DMS53 treated with DMSO at 0.1 percent for 48 hours (cell line): ENCODE results near the gene CCT4.
"Not testable (repeated sequence)": the region's sequence is repeated elsewhere in the genome, so short reads cannot be mapped to it uniquely, and the experiment has no call there.

ENCODE experiments used
- DNase-seq: peaks from one replicate; lab custom pipeline; 2025; ENCODE audit not compliant: unreplicated experiment; lab: John Stamatoyannopoulos, UW

Gene CCT4

GRCh38 chr2:61888267-61889055 is at the start of gene CCT4:
TSS of gene CCT4 (minus strand) at chr2:61888656. CDS start at chr2:61888507, 149 bp downstream.
- DNase-seq, result peak; percentile 62

- DNase-seq, result no peak
Measured at GRCh38 chr2:61937886-61938285, 49.4 kb upstream of the CCT4 start.

GRCh38 chr2:61937098-61937497 is 48.6 kb upstream of the CCT4 start:
- no peak for DNase-seq

- no peak for DNase-seq
Measured at GRCh38 chr2:61928826-61929461, 40.5 kb upstream of the CCT4 start.

- DNase-seq, result no peak
Measured at GRCh38 chr2:61926531-61927477, 38.3 kb upstream of the CCT4 start.

GRCh38 chr2:61924895-61925663 is 36.6 kb upstream of the CCT4 start:
- no peak for DNase-seq

- DNase-seq, result no peak
Measured at GRCh38 chr2:61922714-61923113, 34.3 kb upstream of the CCT4 start.

- DNase-seq, result no peak
Measured at GRCh38 chr2:61920548-61920947, 32.1 kb upstream of the CCT4 start.

GRCh38 chr2:61914794-61915193 is 26.3 kb upstream of the CCT4 start:
- DNase-seq, result not testable (repeated sequence)

- DNase-seq, result no peak
Measured at GRCh38 chr2:61911510-61911909, 23.1 kb upstream of the CCT4 start.

GRCh38 chr2:61910603-61911002 is 22.1 kb upstream of the CCT4 start:
- DNase-seq, result no peak

- DNase-seq, result no peak
Measured at GRCh38 chr2:61909116-61909515, 20.7 kb upstream of the CCT4 start.

- DNase-seq, result no peak
Measured at GRCh38 chr2:61906186-61906470, 17.7 kb upstream of the CCT4 start.

- peak; percentile 72 for DNase-seq
Measured at GRCh38 chr2:61905372-61906185, 17.1 kb upstream of the CCT4 start, which contains the start of gene COMMD1. TSS of gene COMMD1 (plus strand) at chr2:61905674. CDS start at chr2:61905679, 5 bp downstream.

- no peak for DNase-seq
Measured at GRCh38 chr2:61900281-61900680, 11.8 kb upstream of the CCT4 start.

GRCh38 chr2:61898810-61899209 is 10.4 kb upstream of the CCT4 start:
- no peak for DNase-seq

GRCh38 chr2:61887717-61888266 is 664 bp downstream of the CCT4 start:
- DNase-seq, result no peak

- DNase-seq, result no peak
Measured at GRCh38 chr2:61885896-61886603, 2.4 kb downstream of the CCT4 start.

GRCh38 chr2:61882850-61883249 is 5.6 kb downstream of the CCT4 start:
- no peak for DNase-seq
